ENCODE data around the gene ITPRIP. TPM values are rescaled to one million over a fixed set of nuclear protein-coding genes. Genes with fewer than 3 reads are reported as not detected.

The ITPRIP gene
- total RNA-seq, 1 experiment from 2014 or later: 24.8 TPM

- CTCF ChIA-PET: no interaction called here
These were observed 78.1 kb downstream of the ITPRIP start for GRCh38 chr10:104259999-104260774.

More at GRCh38 chr10:104259999-104260774, 78.1 kb downstream of the ITPRIP start:
- Histone ChIP-seq H3K36me3 (ENCODE audit: insufficient read depth, low read length, poor library complexity, severe bottlenecking) (peaks cover 64% of the 10 kb centered on the region), H3K4me3 (ENCODE audit: low read depth, low read length, poor library complexity, severe bottlenecking) (no peak overlapping the region), H3K9me3 (ENCODE audit: low read depth, low read length, poor library complexity, severe bottlenecking) (no peaks in the 10 kb centered on the region), H3K27me3 (replicated peaks; ENCODE audit: insufficient read depth, low read depth, low read length, poor library complexity) (no peaks in the 10 kb centered on the region), H3K4me1 (ENCODE audit: insufficient read depth, low read length, poor library complexity, severe bottlenecking) (peaks cover 34% of the 10 kb centered on the region), H3K27ac (ENCODE audit: low read depth, low read length, poor library complexity, severe bottlenecking) (peak overlapping the region; percentile 66)
- intact Hi-C loops (cut with micrococcal nuclease; ENCODE audit: unreplicated experiment): no loop called here
- no peak for DNase-seq (ENCODE audit: low spot score)
- no peak for TF ChIP-seq EZH2 (IDR thresholded peaks at IDR 0.05; ENCODE audit: borderline replicate concordance, low read depth, low read length, poor library complexity, severe bottlenecking)
- TF ChIP-seq, protein P1, sequence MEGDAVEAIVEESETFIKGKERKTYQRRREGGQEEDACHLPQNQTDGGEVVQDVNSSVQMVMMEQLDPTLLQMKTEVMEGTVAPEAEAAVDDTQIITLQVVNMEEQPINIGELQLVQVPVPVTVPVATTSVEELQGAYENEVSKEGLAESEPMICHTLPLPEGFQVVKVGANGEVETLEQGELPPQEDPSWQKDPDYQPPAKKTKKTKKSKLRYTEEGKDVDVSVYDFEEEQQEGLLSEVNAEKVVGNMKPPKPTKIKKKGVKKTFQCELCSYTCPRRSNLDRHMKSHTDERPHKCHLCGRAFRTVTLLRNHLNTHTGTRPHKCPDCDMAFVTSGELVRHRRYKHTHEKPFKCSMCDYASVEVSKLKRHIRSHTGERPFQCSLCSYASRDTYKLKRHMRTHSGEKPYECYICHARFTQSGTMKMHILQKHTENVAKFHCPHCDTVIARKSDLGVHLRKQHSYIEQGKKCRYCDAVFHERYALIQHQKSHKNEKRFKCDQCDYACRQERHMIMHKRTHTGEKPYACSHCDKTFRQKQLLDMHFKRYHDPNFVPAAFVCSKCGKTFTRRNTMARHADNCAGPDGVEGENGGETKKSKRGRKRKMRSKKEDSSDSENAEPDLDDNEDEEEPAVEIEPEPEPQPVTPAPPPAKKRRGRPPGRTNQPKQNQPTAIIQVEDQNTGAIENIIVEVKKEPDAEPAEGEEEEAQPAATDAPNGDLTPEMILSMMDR (conservative IDR thresholded peaks at IDR 0.05; ENCODE audit: low read depth, low read length): no peak
- no TSS peak for BruUV-seq (replicated peaks)
- POLR2A ChIA-PET (ENCODE audit: low non-redundant PET): no interaction called here

Small RNA genes lying within 50 kb of the gene (microRNA-seq; reads per million reads assigned to microRNA genes)
- gene MIR4482: 19.1 reads per million, percentile 42 among the genes with 10 or more reads in this experiment

Other genes with a start within 250 kb of the ITPRIP start
- 11.2 and 12.6 TPM in 2 replicates for gene SFR1, start 216.3 kb downstream of the ITPRIP start, total RNA-seq (2021)
- 0.13 and 0.35 TPM in 2 replicates for gene CFAP43, start 106.1 kb downstream of the ITPRIP start, total RNA-seq (2021)
- gene GSTO1, start 83.6 kb downstream of the ITPRIP start, total RNA-seq (2021): 123 and 126 TPM in 2 replicates
- gene GSTO2, start 69.3 kb downstream of the ITPRIP start, total RNA-seq (2021): 0.26 and 1.4 TPM in 2 replicates
- 0.17 and 0.52 TPM in 2 replicates for gene CFAP58, start 15.4 kb upstream of the ITPRIP start, total RNA-seq (2021)